K562 (cell line): ENCODE measurements around the gene SCN5A. TPM values are rescaled to one million over a fixed set of nuclear protein-coding genes. Genes with fewer than 3 reads are reported as not detected.

ENCODE experiments used
- ATAC-seq: fragments of 200-7000 bp; cut with Tn5 transposase; 3 replicates; pipeline ENCODE4 v1.9.1; 2020; ENCODE audit warnings: moderate library complexity
- BruUV-seq: library from RNA; stranded (reverse); fragments of 400-500 nt; replicated peaks from 2 replicates; lab custom pipeline; 2021; lab: Mats Ljungman, UMichigan
- CTCF ChIA-PET: fragments of 300-600 bp; formaldehyde crosslinking; extraction: SDS; loops from one replicate; lab custom pipeline; 2021; ENCODE audit warnings: low intra/inter-chr PET ratio; lab: Yijun Ruan, JAX
- POLR2A ChIA-PET: fragments of 300-600, 350-650 bp; sonication (Branson Sonifier 250); formaldehyde crosslinking; extraction: SDS; loops from one replicate; lab custom pipeline; 2021; ENCODE audit warnings: antibody characterized with exemption, inconsistent platforms; lab: Yijun Ruan, JAX
- DNase-seq, 4 experiments: peaks; one replicate each; pipeline versions ENCODE4 v3.0.0 to v3.0.0-alpha.2; 2011 to 2018; ENCODE audit warnings: low spot score in 3 of 4, mixed read lengths in 3 of 4; ENCODE audit errors: extremely low read depth in 1 of 4
- FAIRE-seq: peaks from 2 replicates; lab custom pipeline; 2011; peaks lifted over from hg19 to GRCh38; lab: Jason Lieb, UNC
- H2AFZ ChIP-seq: 2 replicates; pipeline ENCODE4 v1.6.0; 2011; ENCODE audit warnings: low read depth, low read length, control low read depth, inconsistent platforms
- H3K27ac ChIP-seq: fragments of 200-600 bp; 3 replicates; pipeline ENCODE4 v1.8.0; 2011; ENCODE audit warnings: low read depth, mild to moderate bottlenecking, control low read depth, inconsistent platforms, low read length, moderate library complexity, mixed read lengths; ENCODE audit errors: extremely low read depth
- H3K27me3 ChIP-seq, 2 experiments: fragments of 300-600 bp in 1 of 2; 2 replicates in 1 of 2; 3 replicates in 1 of 2; pipeline versions ENCODE4 v1.6.0 to v1.8.0; 2011; ENCODE audit warnings: inconsistent platforms in 2 of 2, low read length in 2 of 2, mild to moderate bottlenecking in 1 of 2, mixed read lengths in 1 of 2, moderate library complexity in 1 of 2; ENCODE audit not compliant: control insufficient read depth in 2 of 2, insufficient read depth in 2 of 2
- H3K36me3 ChIP-seq: fragments of 300-600 bp; 3 replicates; pipeline ENCODE4 v1.8.0; 2011; ENCODE audit warnings: mild to moderate bottlenecking, low read length, inconsistent platforms; ENCODE audit not compliant: control insufficient read depth, insufficient read depth
- H3K4me1 ChIP-seq, 2 experiments: fragments of 200-600 bp in 1 of 2; replicated peaks in 1 of 2; 2 replicates in 1 of 2; 3 replicates in 1 of 2; pipeline versions ENCODE4 v1.5.1 to v1.8.0; 2011; ENCODE audit warnings: inconsistent platforms in 2 of 2, low read length in 2 of 2, mild to moderate bottlenecking in 1 of 2, mixed read lengths in 1 of 2, moderate library complexity in 1 of 2; ENCODE audit not compliant: control insufficient read depth in 2 of 2, insufficient read depth in 2 of 2
- H3K4me2 ChIP-seq: 2 replicates; pipeline ENCODE4 v1.6.1; 2011; ENCODE audit warnings: low read length, control low read depth, inconsistent platforms, mixed read lengths; ENCODE audit not compliant: insufficient read depth
- H3K4me3 ChIP-seq: fragments of 200-600 bp; sonication (generic), shearing (Covaris generic); 2 replicates; pipeline ENCODE4 v1.5.1; 2016; ENCODE audit warnings: control low read depth, inconsistent platforms
- H3K79me2 ChIP-seq: fragments of 200-600 bp; 3 replicates; pipeline ENCODE4 v1.8.0; 2011; ENCODE audit warnings: low read length, inconsistent platforms; ENCODE audit not compliant: control insufficient read depth, insufficient read depth
- H3K9ac ChIP-seq, 2 experiments: 2 replicates each; pipeline versions ENCODE4 v1.6.0 to v1.6.1; 2011; ENCODE audit warnings: low read depth in 2 of 2, low read length in 2 of 2, control low read depth in 1 of 2, inconsistent platforms in 1 of 2, mild to moderate bottlenecking in 1 of 2, mixed read lengths in 1 of 2; ENCODE audit not compliant: insufficient read depth in 1 of 2
- H3K9me1 ChIP-seq: one replicate; pipeline ENCODE4 v1.6.0; 2011; ENCODE audit warnings: inconsistent platforms, mild to moderate bottlenecking, low read length, moderate library complexity; ENCODE audit not compliant: control insufficient read depth, insufficient read depth
- H3K9me3 ChIP-seq: replicated peaks from 2 replicates; pipeline ENCODE4 v1.5.1; 2011; ENCODE audit warnings: low read depth, low read length, inconsistent platforms; ENCODE audit not compliant: control insufficient read depth, insufficient read depth
- H4K20me1 ChIP-seq: replicated peaks from 2 replicates; pipeline ENCODE4 v1.6.1; 2011; ENCODE audit warnings: low read length, inconsistent platforms, mixed read lengths; ENCODE audit not compliant: control insufficient read depth, insufficient read depth
- DACH1 ChIP-seq: fragments of 450-650 bp; IDR thresholded peaks from 2 replicates; pipeline ENCODE4 v1.6.1; 2018; ENCODE audit not compliant: partially characterized antibody
- FOS ChIP-seq: IDR thresholded peaks from 3 replicates; pipeline ENCODE4 v1.6.1; 2011; ENCODE audit not compliant: insufficient read length; ENCODE audit errors: extremely low read depth
- HNRNPL ChIP-seq: fragments of 200-400 bp; formaldehyde crosslinking; IDR thresholded peaks from 2 replicates; pipeline ENCODE4 v1.6.1; 2017; ENCODE audit warnings: low read depth, mild to moderate bottlenecking, low read length
- MAFK ChIP-seq: IDR thresholded peaks from 2 replicates; pipeline ENCODE4 v1.6.1; 2011; ENCODE audit warnings: low read length, improper control_type of control experiment
- NEUROD1 ChIP-seq: fragments of 150-350 bp; IDR thresholded peaks from 2 replicates; pipeline ENCODE4 v1.6.1; 2014; ENCODE audit warnings: borderline replicate concordance, low read length, low read depth; ENCODE audit not compliant: partially characterized antibody
- RBM22 ChIP-seq: fragments of 200-400 bp; formaldehyde crosslinking; IDR thresholded peaks from 2 replicates; pipeline ENCODE4 v1.6.1; 2018; ENCODE audit warnings: low read length, low read depth; ENCODE audit not compliant: poor library complexity, severe bottlenecking
- ZFP1 ChIP-seq: fragments of 450-650 bp; formaldehyde crosslinking; IDR thresholded peaks from 2 replicates; pipeline ENCODE4 v1.4.0; 2020; ENCODE audit warnings: mild to moderate bottlenecking, mixed read lengths
- WGBS: fragments of 100-300 bp; shearing (Covaris generic); methylation state at CpG from one replicate; pipeline ENCODE4 v1.1.6; 2016; ENCODE audit warnings: low coverage, mixed read lengths; ENCODE audit not compliant: insufficient coverage; ENCODE audit errors: missing lambda C conversion rate; 5-methylcytosine and 5-hydroxymethylcytosine counted together
- in situ Hi-C: fragments of 300-500 bp; cut with MboI; formaldehyde crosslinking; loops from 4 replicates; pipeline ENCODE4 v1.15.0; 2018; ENCODE audit warnings: inconsistent platforms, mixed read lengths
- intact Hi-C: fragments of 100-400 bp; cut with micrococcal nuclease; formaldehyde crosslinking; loops from 2 replicates; pipeline ENCODE4 v1.14.2; 2022
- polyA plus RNA-seq, 8 experiments: library from polyadenylated mRNA; depleted of rRNA in 4 of 8; stranded (reverse) in 5 of 8; unstranded in 3 of 8; fragments of >200 nt; fragmentation: Nextera tagmentation in 2 of 8; fragmentation: Illumina TruSeq in 1 of 8; extraction: Ambion mirVana in 2 of 8; extraction: Trizol in 1 of 8; gene quantifications; 2 replicates each; pipeline versions ENCODE4 v1.2.1 to v1.2.3, GENCODE V29; 2011 to 2014; ENCODE audit warnings: inconsistent platforms in 1 of 8, missing spikeins in 1 of 8
- total RNA-seq, 7 experiments: library from RNA; depleted of rRNA in 6 of 7; stranded (reverse); fragments of >200 nt in 6 of 7; fragmentation: Illumina TruSeq in 2 of 7; extraction: Trizol in 2 of 7; gene quantifications; 2 replicates each; pipeline versions ENCODE4 v1.2.1 to v1.2.3, GENCODE V29; 2011 to 2021; ENCODE audit warnings: low replicate concordance in 1 of 7
- TF ChIP-seq, protein P1 (sequence below), 2 experiments: IDR thresholded peaks; 2 replicates each; pipeline ENCODE4 v1.6.1; 2012; ENCODE audit warnings: improper control_type of control experiment in 2 of 2, low read depth in 2 of 2, low read length in 2 of 2, borderline replicate concordance in 1 of 2
- TF ChIP-seq, protein P2 (sequence below): fragments of 250-450 bp; sonication (Bioruptor Pico); IDR thresholded peaks from 2 replicates; pipeline ENCODE4 v1.5.0; 2021; ENCODE audit warnings: mild to moderate bottlenecking, moderate library complexity
- TF ChIP-seq, protein P3 (sequence below): fragments of 200-400 bp; formaldehyde crosslinking; IDR thresholded peaks from 2 replicates; pipeline ENCODE4 v1.6.1; 2017; ENCODE audit warnings: mild to moderate bottlenecking, low read depth, low read length, moderate library complexity
- TF ChIP-seq, protein P4 (sequence below): conservative IDR thresholded peaks from 2 replicates; pipeline ENCODE4 v1.6.1; 2011; ENCODE audit warnings: low read depth, mild to moderate bottlenecking, low read length; ENCODE audit not compliant: control insufficient read depth

The SCN5A gene
- total and polyA plus RNA-seq, 9 of the 15 experiments (the other 6 are each of a cell fraction or from before 2014, with no cell fraction given): 0.07 to 1.4 (median 0.21) TPM; not detected in 2

DNA sequence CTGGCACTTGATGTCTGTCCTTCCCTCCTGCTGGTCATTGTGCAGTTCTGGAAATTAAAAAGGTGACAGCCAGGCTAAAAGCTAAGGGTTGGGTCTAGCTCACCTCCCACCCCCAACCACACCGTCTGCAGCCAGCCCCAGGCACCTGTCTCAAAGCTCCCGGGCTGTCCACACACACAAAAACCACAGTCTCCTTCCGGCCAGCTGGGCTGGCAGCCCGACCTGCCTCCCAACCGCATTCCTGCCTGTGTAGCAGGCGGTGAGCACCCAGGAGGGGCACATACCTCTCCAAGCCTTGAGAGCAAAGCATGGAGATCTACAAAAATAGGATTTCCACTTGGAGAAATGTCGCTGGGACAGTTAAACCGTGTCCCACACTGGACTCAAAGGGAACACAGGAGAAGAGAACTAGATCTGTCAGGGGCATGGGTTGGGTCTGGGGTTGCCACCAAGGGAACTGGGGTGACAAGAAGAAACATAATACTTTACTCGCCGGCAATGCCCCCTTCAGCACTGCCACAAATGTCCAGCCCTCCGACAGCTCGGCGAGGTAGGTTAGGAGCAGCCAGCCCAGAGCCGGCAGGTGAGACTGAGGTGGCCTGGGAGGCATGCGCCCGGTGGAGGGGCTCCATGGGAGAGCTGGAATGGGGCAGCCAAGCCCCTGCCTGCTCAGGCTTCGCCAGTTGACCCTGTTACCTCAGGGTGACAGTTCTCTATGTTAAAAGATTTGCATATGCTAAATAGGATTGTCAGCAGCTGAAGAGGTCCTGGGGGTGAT lies 101.1 kb downstream of the SCN5A start:
- Histone ChIP-seq H3K36me3 (no peaks in the 10 kb centered on the region), H3K79me2 (no peaks in the 10 kb centered on the region), H3K9me1 (no peaks in the 10 kb centered on the region), H3K4me3 (no peak overlapping the region), H3K27ac (no peak overlapping the region), H3K9ac (no peak overlapping the region), H3K9me3 (no peaks in the 10 kb centered on the region), H2AFZ (no peak overlapping the region), H3K4me2 (no peak overlapping the region), H3K27me3 (peaks cover 62 to 76% of the 10 kb centered on the region in 2 experiments), H3K4me1 (no peaks in the 10 kb centered on the region; a peak in 2 of 5 replicates), H4K20me1 (no peaks in the 10 kb centered on the region; the same call in 1 of the 2 replicates)
- WGBS: 3% methylated on average over 17 of the region's 17 CpGs
- ChIA-PET CTCF (no interaction called here), POLR2A (interaction anchor here (0.7 to 1.6 kb wide), 3 partner anchors 27 to 552 kb away, joined by 3 read pairs; no protein-coding TSS in a partner anchor)
- BruUV-seq: no TSS peak
- no peak for FAIRE-seq
- DNase-seq: no peak
- intact Hi-C loops (no loop called here), in situ Hi-C loops (no loop called here)
- no peak for ATAC-seq
- TF ChIP-seq NEUROD1: no peak
- TF ChIP-seq MAFK: no peak
- no peak for TF ChIP-seq DACH1
- TF ChIP-seq FOS: no peak
- TF ChIP-seq RBM22: no peak
- no peak for TF ChIP-seq ZFP1
- TF ChIP-seq, protein P1, sequence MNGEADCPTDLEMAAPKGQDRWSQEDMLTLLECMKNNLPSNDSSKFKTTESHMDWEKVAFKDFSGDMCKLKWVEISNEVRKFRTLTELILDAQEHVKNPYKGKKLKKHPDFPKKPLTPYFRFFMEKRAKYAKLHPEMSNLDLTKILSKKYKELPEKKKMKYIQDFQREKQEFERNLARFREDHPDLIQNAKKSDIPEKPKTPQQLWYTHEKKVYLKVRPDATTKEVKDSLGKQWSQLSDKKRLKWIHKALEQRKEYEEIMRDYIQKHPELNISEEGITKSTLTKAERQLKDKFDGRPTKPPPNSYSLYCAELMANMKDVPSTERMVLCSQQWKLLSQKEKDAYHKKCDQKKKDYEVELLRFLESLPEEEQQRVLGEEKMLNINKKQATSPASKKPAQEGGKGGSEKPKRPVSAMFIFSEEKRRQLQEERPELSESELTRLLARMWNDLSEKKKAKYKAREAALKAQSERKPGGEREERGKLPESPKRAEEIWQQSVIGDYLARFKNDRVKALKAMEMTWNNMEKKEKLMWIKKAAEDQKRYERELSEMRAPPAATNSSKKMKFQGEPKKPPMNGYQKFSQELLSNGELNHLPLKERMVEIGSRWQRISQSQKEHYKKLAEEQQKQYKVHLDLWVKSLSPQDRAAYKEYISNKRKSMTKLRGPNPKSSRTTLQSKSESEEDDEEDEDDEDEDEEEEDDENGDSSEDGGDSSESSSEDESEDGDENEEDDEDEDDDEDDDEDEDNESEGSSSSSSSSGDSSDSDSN (IDR thresholded peaks at IDR 0.05; ENCODE audit: borderline replicate concordance in 1 of 2, low read depth in 2 of 2, low read length in 2 of 2): no peak
- TF ChIP-seq, protein P2, sequence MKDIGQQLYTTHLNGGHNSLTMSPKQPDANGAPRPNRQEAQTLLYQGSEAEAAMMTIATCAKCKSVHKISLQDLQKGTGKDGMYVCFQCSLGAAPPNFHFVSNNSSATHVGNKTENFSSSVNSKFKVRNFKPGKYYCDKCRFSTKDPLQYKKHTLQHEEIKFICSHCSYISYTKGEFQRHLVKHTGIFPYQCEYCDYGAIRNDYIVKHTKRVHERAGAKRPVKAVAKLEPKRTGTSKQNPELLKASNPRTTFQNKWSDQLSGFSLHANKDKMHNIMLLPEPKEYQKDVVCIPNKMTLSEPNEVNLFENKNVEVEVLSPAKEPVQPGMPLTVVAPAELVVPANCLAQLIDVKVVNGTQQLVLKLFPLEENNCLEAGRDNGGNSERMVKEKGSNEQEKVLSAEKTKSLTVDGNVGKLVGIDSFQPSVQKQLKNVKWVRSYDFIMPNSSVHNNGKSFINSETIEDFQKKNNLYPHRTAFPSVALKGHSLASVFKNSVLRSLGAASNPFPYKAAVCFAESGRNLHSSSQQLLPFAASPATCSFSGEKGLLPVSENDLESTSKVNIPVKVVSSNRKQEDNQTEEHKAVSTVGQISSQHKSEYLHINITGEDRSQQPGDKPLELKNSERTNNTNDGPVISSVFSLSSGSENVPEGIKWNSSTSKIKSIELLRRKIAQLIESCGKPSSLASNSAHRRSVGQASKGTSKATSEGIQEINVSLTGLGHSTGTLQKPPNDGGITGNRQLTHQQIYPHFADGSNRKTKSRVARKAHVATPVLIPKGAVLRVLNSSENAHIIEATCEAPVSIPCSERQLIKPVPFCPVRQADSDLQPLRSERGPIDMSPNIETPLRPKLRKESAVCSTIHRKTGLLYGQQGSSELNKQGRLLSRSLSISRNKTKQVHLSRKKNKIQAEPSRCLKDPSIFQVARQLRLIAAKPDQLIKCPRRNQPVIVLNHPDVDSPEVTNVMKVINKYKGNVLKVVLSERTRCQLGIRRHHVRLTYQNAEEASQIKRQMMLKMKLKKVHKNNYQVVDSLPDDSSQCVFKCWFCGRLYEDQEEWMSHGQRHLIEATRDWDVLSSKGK (CRISPR knock-in tag): no peak
- TF ChIP-seq HNRNPL: no peak
- TF ChIP-seq, protein P3, sequence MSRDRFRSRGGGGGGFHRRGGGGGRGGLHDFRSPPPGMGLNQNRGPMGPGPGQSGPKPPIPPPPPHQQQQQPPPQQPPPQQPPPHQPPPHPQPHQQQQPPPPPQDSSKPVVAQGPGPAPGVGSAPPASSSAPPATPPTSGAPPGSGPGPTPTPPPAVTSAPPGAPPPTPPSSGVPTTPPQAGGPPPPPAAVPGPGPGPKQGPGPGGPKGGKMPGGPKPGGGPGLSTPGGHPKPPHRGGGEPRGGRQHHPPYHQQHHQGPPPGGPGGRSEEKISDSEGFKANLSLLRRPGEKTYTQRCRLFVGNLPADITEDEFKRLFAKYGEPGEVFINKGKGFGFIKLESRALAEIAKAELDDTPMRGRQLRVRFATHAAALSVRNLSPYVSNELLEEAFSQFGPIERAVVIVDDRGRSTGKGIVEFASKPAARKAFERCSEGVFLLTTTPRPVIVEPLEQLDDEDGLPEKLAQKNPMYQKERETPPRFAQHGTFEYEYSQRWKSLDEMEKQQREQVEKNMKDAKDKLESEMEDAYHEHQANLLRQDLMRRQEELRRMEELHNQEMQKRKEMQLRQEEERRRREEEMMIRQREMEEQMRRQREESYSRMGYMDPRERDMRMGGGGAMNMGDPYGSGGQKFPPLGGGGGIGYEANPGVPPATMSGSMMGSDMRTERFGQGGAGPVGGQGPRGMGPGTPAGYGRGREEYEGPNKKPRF: no peak
- TF ChIP-seq, protein P4, sequence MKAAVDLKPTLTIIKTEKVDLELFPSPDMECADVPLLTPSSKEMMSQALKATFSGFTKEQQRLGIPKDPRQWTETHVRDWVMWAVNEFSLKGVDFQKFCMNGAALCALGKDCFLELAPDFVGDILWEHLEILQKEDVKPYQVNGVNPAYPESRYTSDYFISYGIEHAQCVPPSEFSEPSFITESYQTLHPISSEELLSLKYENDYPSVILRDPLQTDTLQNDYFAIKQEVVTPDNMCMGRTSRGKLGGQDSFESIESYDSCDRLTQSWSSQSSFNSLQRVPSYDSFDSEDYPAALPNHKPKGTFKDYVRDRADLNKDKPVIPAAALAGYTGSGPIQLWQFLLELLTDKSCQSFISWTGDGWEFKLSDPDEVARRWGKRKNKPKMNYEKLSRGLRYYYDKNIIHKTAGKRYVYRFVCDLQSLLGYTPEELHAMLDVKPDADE: no peak
